Effector memory CD4-positive, alpha-beta T cell (primary cell): ENCODE measurements around the gene HNRNPC.
"Not testable (repeated sequence)": the region's sequence is repeated elsewhere in the genome, so short reads cannot be mapped to it uniquely, and the experiment has no call there.

Source experiments
- DNase-seq, 3 donors: peaks; one replicate each; pipeline ENCODE4 v3.0.0-alpha.2; 2020
- H3K27ac ChIP-seq: 2 replicates; pipeline ENCODE4 v1.7.0; 2013; ENCODE audit warnings: mild to moderate bottlenecking, low read length, moderate library complexity; ENCODE audit not compliant: insufficient read depth, poor library complexity, severe bottlenecking
- H3K27me3 ChIP-seq: replicated peaks from 2 replicates; pipeline ENCODE4 v1.7.0; 2013; ENCODE audit warnings: mild to moderate bottlenecking, low read length; ENCODE audit not compliant: insufficient read depth, control insufficient read depth, poor library complexity, severe bottlenecking
- H3K36me3 ChIP-seq: 2 replicates; pipeline ENCODE4 v1.7.0; 2013; ENCODE audit warnings: mild to moderate bottlenecking, low read length, moderate library complexity; ENCODE audit not compliant: control insufficient read depth, insufficient read depth
- H3K4me1 ChIP-seq: 2 replicates; pipeline ENCODE4 v1.7.0; 2013; ENCODE audit warnings: low read length, mild to moderate bottlenecking; ENCODE audit not compliant: control insufficient read depth, insufficient read depth, poor library complexity, severe bottlenecking
- H3K4me3 ChIP-seq: 2 replicates; pipeline ENCODE4 v1.7.0; 2013; ENCODE audit warnings: low read length, low read depth, mild to moderate bottlenecking; ENCODE audit not compliant: insufficient read depth, poor library complexity, severe bottlenecking
- H3K9me3 ChIP-seq: 2 replicates; pipeline ENCODE4 v1.7.0; 2013; ENCODE audit warnings: mild to moderate bottlenecking, low read length, moderate library complexity; ENCODE audit not compliant: control insufficient read depth

Gene HNRNPC

DNA sequence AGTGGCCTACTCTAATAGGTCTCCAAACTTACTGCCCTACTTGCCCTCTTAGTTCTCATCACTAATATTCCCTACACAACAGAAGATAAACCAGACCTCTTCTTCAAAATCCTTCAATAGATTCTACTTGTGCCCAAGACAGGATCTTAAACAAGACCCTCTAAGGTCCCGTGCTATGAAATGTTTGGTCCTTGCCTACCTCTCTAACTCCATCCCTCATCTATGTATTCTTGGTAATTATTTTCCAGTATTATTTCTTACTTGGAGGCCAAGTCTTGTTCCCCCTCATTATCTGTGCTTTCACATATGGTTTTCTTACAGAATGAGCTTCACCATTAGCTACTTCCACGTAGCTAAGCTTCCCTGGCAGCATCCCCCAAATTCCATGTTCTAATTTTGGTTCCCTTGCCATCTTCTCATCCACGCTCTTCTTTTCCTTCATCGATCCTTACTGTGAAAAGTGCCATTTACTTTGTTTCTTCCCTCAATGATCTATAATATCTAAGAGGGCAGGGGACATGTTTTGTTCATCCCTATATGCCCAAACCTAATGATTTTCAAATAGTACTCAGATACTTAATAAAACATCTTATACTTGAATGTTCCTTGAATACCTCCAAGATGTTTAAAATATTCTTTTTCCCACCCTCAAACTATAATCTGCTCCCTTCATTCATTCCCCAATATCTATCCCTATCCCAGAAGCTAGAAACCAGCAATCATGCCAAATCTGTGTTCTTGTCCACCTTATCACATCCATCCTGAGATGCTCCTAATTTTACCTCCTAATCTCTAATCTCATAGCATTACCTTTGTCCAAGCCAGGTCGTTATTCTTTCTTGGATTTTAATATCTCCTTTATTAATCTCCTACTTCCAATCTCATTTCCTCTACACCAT, 10.1 kb downstream of the HNRNPC start:
- no peak overlapping the region for H3K4me3 ChIP-seq
- no peaks in the 10 kb centered on the region for H3K9me3 ChIP-seq
- H3K4me1 ChIP-seq = peaks cover 74% of the 10 kb centered on the region
- DNase-seq = no peak
- no peaks in the 10 kb centered on the region for H3K27me3 ChIP-seq
- H3K36me3 ChIP-seq = peaks cover 48% of the 10 kb centered on the region
- peak overlapping the region; percentile 19 for H3K27ac ChIP-seq

GRCh38 chr14:21258005-21258888, 11.0 kb downstream of the HNRNPC start:
- H3K4me3 ChIP-seq = no peak overlapping the region
- no peaks in the 10 kb centered on the region for H3K27me3 ChIP-seq
- peak overlapping the region; percentile 17 for H3K27ac ChIP-seq
- H3K9me3 ChIP-seq = no peaks in the 10 kb centered on the region
- H3K4me1 ChIP-seq = peaks cover 69% of the 10 kb centered on the region
- DNase-seq = no peak
- peaks cover 54% of the 10 kb centered on the region for H3K36me3 ChIP-seq

GRCh38 chr14:21257394-21257909, 11.8 kb downstream of the HNRNPC start:
- peak overlapping the region; percentile 17 for H3K27ac ChIP-seq

DNA sequence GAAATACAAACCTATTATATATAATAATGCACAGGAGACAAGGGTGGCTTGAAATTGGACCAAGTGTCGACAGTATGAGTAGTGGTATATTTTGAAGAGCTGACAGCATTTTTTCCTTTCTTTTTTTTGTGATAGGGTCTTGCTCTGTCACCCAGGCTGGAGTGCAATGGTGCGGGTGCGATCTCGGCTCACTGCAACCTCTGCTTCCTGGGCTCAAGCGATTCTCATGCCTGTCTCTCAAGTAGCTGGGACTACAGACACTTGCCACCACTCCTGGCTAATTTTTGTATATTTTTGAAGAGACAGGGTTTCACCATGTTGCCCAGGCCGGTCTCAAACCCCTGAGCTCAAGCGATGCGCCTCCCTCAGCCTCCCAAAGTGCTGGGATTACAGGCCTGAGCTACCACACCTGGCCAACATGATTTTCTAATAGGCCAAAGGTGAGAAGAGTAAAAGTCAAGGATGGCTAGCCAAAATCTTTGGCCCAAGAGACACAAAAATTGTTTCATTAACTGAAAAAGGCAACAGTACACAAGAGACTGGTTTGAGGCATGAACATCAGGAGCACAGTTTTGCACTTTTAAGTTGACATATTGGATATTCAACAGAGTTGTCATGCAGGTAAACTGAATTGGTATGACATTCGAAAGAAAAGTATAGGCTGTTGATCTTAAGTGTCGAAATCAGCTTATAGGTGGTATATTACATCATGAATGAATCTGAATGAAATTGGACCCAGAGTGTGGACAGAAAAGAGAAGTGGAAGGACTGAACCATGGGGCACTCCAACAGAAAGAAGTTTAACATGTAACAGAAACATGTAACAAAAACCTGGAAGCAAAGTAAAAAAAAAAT, 12.5 kb downstream of the HNRNPC start:
- Histone ChIP-seq H3K27ac (peak overlapping the region; percentile 13), H3K9me3 (no peaks in the 10 kb centered on the region), H3K36me3 (peaks cover 55% of the 10 kb centered on the region), H3K4me1 (peaks cover 56% of the 10 kb centered on the region), H3K4me3 (peak overlapping the region; percentile 16), H3K27me3 (no peaks in the 10 kb centered on the region)
- no peak for DNase-seq

More at GRCh38 chr14:21257394-21257909, 11.8 kb downstream of the HNRNPC start:
- peaks cover 56% of the 10 kb centered on the region for H3K36me3 ChIP-seq
- no peak for DNase-seq
- no peaks in the 10 kb centered on the region for H3K27me3 ChIP-seq
- H3K4me1 ChIP-seq = peaks cover 63% of the 10 kb centered on the region
- H3K9me3 ChIP-seq = no peaks in the 10 kb centered on the region
- H3K4me3 ChIP-seq = no peak overlapping the region

DNA sequence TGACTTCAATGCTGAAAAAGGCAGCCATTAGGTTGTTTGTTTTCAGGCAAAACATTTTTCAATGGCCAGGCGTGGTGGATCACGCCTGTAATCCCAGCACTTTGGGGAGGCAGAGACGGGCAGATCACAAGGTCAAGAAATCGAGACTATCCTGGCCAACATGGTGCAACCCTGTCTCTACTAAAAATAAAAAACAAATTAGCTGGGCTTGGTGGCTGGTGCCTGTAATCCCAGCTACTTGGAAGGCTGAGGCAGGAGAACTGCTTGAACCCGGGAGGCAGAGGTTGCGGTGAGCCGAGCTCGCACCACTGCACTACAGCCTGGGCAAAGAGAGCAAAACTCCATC, 13.2 kb downstream of the HNRNPC start:
- Histone ChIP-seq H3K36me3 (peaks cover 52% of the 10 kb centered on the region), H3K4me1 (peaks cover 49% of the 10 kb centered on the region)
- not testable (repeated sequence) for H3K4me3 ChIP-seq, H3K9me3 ChIP-seq, DNase-seq, H3K27me3 ChIP-seq, H3K27ac ChIP-seq

DNA sequence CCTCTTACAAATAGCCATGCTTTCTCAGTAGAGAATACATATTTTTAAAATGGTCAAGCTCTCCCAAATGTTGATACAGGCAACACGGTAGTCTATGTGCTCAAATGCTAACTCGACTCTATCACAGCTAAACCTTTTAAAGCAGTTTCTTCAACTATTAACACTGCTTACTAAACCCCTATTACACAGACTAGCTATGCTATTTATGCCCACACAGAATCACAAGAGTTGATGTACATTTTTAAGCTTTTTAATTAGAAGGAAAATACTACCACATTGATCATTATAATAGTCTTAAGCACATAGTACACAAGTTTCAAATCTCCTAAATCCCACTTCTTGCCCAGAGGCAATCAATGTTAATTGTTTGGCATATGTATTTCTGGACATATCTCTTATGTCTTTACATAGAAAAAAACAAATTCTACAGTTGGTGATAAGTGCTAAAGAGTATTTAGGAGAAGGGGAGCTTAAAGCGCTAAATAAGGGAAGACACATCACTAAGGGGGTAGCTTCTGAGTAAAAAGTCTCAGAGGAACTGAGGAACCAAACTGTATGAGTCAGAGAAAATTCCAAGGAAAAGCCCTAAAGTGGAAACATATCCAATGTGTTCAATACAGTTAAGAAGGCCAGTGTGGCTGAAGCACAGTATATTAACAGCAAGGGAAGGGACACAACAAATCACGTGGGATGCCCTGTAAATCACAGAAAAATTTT, 13.7 kb downstream of the HNRNPC start:
- H3K27ac ChIP-seq = no peak overlapping the region
- no peak for DNase-seq
- peaks cover 48% of the 10 kb centered on the region for H3K4me1 ChIP-seq
- peaks cover 58% of the 10 kb centered on the region for H3K36me3 ChIP-seq
- H3K9me3 ChIP-seq = no peaks in the 10 kb centered on the region
- H3K4me3 ChIP-seq = no peak overlapping the region
- no peaks in the 10 kb centered on the region for H3K27me3 ChIP-seq

DNA sequence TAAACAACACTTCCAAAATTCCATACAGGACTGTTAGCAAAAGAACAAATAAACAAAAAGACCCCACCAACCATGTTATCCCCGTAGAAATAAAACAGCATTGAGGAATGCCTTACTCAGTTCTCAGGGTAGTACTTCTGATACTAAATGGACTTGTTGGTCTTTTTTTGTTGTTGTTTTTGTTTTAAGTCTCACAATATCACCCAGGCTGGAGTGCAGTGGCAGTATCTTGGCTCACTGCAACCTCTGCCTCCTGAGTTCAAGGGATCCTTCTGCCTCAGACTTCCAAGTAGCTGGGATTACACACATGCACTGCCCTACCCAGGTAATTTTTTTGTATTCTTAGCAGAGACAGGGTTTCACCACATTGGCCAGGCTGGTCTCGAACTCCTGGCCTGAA, 17.1 kb downstream of the HNRNPC start:
- Histone ChIP-seq H3K27ac (no peak overlapping the region), H3K36me3 (peaks cover 67% of the 10 kb centered on the region), H3K4me1 (peaks cover 28% of the 10 kb centered on the region), H3K9me3 (no peaks in the 10 kb centered on the region), H3K4me3 (no peak overlapping the region), H3K27me3 (no peaks in the 10 kb centered on the region)
- DNase-seq = no peak

GRCh38 chr14:21251215-21251614, 18.0 kb downstream of the HNRNPC start:
- Histone ChIP-seq H3K4me1 (peaks cover 20% of the 10 kb centered on the region), H3K36me3 (peaks cover 62% of the 10 kb centered on the region), H3K9me3 (no peaks in the 10 kb centered on the region), H3K4me3 (no peak overlapping the region), H3K27me3 (no peaks in the 10 kb centered on the region), H3K27ac (no peak overlapping the region)
- DNase-seq = no peak
